Smooth muscle cell (in vitro differentiated cells): ENCODE measurements around the gene PDSS1. TPM values are rescaled to one million over a fixed set of nuclear protein-coding genes. Genes with fewer than 3 reads are reported as not detected.
A peak's percentile ranks its signal among the peaks of the same experiment; 100 is the strongest.

Experiments
- DNase-seq: peaks from one replicate; lab custom pipeline; 2025; ENCODE audit not compliant: unreplicated experiment; lab: John Stamatoyannopoulos, UW
- H2AFZ ChIP-seq: fragments of 200-600 bp; sonication (generic); 2 replicates; pipeline ENCODE4 v1.6.0; 2016; ENCODE audit warnings: antibody characterized with exemption, low read depth, mild to moderate bottlenecking
- H3F3A ChIP-seq: fragments of 200-600 bp; sonication (generic); 2 replicates; pipeline ENCODE4 v1.6.0; 2017; ENCODE audit warnings: antibody characterized with exemption, low read depth
- H3K27ac ChIP-seq: fragments of 200-600 bp; sonication (generic); 2 replicates; pipeline ENCODE4 v1.5.1; 2016; ENCODE audit warnings: low read depth, mild to moderate bottlenecking
- H3K27me3 ChIP-seq: fragments of 200-600 bp; sonication (generic); 2 replicates; pipeline ENCODE4 v1.6.1; 2016; ENCODE audit warnings: low read depth, mild to moderate bottlenecking
- H3K36me3 ChIP-seq: fragments of 200-600 bp; sonication (generic); 2 replicates; pipeline ENCODE4 v1.5.1; 2016; ENCODE audit warnings: low read depth
- H3K4me1 ChIP-seq: fragments of 200-600 bp; sonication (generic); 2 replicates; pipeline ENCODE4 v1.5.1; 2016; ENCODE audit warnings: low read depth
- H3K4me2 ChIP-seq: fragments of 200-600 bp; sonication (generic); 2 replicates; pipeline ENCODE4 v1.6.0; 2016; ENCODE audit warnings: mild to moderate bottlenecking
- H3K4me3 ChIP-seq: fragments of 200-600 bp; sonication (generic); 2 replicates; pipeline ENCODE4 v1.5.1; 2016; ENCODE audit warnings: mild to moderate bottlenecking
- H3K79me2 ChIP-seq: fragments of 200-600 bp; sonication (generic); 2 replicates; pipeline ENCODE4 v1.6.0; 2016; ENCODE audit warnings: low read depth, mild to moderate bottlenecking
- H3K9ac ChIP-seq: fragments of 200-600 bp; sonication (generic); 2 replicates; pipeline ENCODE4 v1.6.0; 2016; ENCODE audit warnings: low read depth
- H3K9me3 ChIP-seq: fragments of 200-600 bp; sonication (generic); replicated peaks from 2 replicates; pipeline ENCODE4 v1.5.1; 2016; ENCODE audit warnings: low read depth
- H4K20me1 ChIP-seq: fragments of 200-600 bp; sonication (generic); 2 replicates; pipeline ENCODE4 v1.6.0; 2016; ENCODE audit warnings: low read depth
- WGBS: methylation state at CpG from one replicate; pipeline ENCODE4 v1.1.7; 2016; ENCODE audit warnings: low lambda C conversion rate; 5-methylcytosine and 5-hydroxymethylcytosine counted together
- polyA plus RNA-seq: library from polyadenylated mRNA; unstranded; fragments of >200 nt; fragmentation: Nextera tagmentation; extraction: Ambion mirVana; gene quantifications from 2 replicates; pipeline ENCODE4 v1.2.1, GENCODE V29; 2016
- total RNA-seq: library from RNA; depleted of rRNA; stranded (reverse); fragments of >200 nt; gene quantifications from 2 replicates; pipeline ENCODE4 v1.2.3, GENCODE V29; 2014
- TF ChIP-seq, protein P1 (sequence below): fragments of 200-600 bp; sonication (generic); IDR thresholded peaks from 2 replicates; pipeline ENCODE4 v1.5.1; 2017; ENCODE audit warnings: borderline replicate concordance, mild to moderate bottlenecking, antibody characterized with exemption; ENCODE audit not compliant: insufficient read depth, poor library complexity, severe bottlenecking

The PDSS1 gene
- total and polyA plus RNA-seq, 2 experiments from 2014 or later: 5.1 to 14.0 TPM

DNA sequence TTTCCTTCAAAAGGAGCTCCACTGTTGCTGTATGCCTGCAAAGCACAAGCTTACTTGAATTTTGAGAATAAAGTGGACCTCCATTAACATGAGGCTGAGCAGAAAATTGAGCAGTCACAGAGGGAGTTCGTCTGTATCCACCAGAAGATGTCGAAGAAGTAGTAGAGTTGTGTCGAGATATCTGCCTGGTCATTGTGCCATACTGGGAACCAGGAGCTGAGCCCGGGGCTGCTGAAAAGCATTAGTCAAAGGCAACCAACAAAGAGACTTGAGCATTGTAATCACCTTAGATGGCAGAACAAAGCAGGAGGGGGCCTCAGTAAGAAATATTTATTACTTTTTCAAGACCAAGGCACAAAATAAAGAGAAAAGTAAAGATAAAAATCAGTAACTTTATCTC, 61.5 kb downstream of the PDSS1 start:
- TF ChIP-seq, protein P1, sequence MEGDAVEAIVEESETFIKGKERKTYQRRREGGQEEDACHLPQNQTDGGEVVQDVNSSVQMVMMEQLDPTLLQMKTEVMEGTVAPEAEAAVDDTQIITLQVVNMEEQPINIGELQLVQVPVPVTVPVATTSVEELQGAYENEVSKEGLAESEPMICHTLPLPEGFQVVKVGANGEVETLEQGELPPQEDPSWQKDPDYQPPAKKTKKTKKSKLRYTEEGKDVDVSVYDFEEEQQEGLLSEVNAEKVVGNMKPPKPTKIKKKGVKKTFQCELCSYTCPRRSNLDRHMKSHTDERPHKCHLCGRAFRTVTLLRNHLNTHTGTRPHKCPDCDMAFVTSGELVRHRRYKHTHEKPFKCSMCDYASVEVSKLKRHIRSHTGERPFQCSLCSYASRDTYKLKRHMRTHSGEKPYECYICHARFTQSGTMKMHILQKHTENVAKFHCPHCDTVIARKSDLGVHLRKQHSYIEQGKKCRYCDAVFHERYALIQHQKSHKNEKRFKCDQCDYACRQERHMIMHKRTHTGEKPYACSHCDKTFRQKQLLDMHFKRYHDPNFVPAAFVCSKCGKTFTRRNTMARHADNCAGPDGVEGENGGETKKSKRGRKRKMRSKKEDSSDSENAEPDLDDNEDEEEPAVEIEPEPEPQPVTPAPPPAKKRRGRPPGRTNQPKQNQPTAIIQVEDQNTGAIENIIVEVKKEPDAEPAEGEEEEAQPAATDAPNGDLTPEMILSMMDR: no peak
- H3K27me3 ChIP-seq: no peaks in the 10 kb centered on the region
- WGBS: 75% methylated on average over 4 of the region's 4 CpGs
- no peak overlapping the region for H3K4me3 ChIP-seq
- H3K9me3 ChIP-seq: no peaks in the 10 kb centered on the region
- peaks cover 6% of the 10 kb centered on the region for H3K36me3 ChIP-seq
- no peaks in the 10 kb centered on the region for H3F3A ChIP-seq
- DNase-seq: no peak
- no peak overlapping the region for H3K27ac ChIP-seq
- H4K20me1 ChIP-seq: peaks cover 3% of the 10 kb centered on the region
- peaks cover 16% of the 10 kb centered on the region for H3K4me1 ChIP-seq
- H3K4me2 ChIP-seq: no peak overlapping the region
- no peak overlapping the region for H2AFZ ChIP-seq
- no peak overlapping the region for H3K9ac ChIP-seq
- H3K79me2 ChIP-seq: peaks cover 4% of the 10 kb centered on the region

DNA sequence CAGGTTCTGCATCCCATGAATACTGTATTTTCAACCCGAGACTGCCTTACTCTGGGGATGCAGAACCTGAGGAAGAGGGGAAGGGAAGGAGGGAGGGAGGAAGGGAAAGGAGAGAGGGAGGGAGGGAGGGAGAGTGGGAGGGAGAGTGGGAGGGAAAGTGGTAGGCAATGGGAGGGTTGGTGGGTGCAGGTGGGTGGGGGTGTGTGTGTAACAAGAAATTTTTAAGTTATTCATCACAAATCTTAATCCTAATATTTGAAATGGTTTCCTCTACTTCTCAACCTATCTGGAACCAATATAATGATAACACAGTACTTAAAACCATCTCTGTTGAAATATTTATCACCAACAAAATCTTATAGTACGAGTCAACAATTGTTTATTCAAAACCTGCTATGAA, 68.0 kb downstream of the PDSS1 start:
- Histone ChIP-seq H3K27me3 (no peaks in the 10 kb centered on the region), H4K20me1 (peaks cover 10% of the 10 kb centered on the region), H3K4me2 (no peak overlapping the region), H3K27ac (no peak overlapping the region), H3K4me1 (no peaks in the 10 kb centered on the region), H3F3A (no peaks in the 10 kb centered on the region), H3K79me2 (peaks cover 31% of the 10 kb centered on the region), H3K9ac (no peak overlapping the region), H3K9me3 (no peaks in the 10 kb centered on the region), H3K36me3 (peaks cover 10% of the 10 kb centered on the region), H3K4me3 (no peak overlapping the region), H2AFZ (no peak overlapping the region)
- TF ChIP-seq, protein P1: no peak
- WGBS: 92% methylated on average over 2 of the region's 2 CpGs
- no peak for DNase-seq

DNA sequence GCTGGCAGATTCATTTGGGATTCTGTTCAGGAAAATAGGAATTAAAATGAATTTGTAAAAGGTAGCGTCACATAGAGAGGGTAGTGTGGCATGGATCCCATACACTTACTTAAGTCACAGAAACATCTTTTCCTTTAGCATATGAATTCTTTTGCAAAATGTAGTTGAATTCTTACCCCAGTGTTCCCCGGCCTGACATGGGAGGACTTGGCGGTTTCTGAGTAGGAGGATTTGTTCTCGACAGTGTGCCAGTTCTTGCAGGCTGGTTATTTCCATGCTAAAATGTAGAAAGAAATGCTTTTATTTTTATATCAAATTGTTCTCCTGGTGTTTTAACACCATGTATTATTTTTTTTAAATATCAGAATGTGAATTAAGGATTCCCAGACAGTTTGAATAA, 72.6 kb downstream of the PDSS1 start:
- TF ChIP-seq, protein P1: no peak
- Histone ChIP-seq H3K79me2 (peaks cover 63% of the 10 kb centered on the region), H2AFZ (no peak overlapping the region), H3K27ac (no peak overlapping the region), H3K9ac (no peak overlapping the region), H3F3A (no peaks in the 10 kb centered on the region), H3K4me2 (no peak overlapping the region), H3K36me3 (peaks cover 4% of the 10 kb centered on the region), H3K4me1 (no peaks in the 10 kb centered on the region), H3K9me3 (no peaks in the 10 kb centered on the region), H3K4me3 (no peak overlapping the region), H4K20me1 (peaks cover 48% of the 10 kb centered on the region), H3K27me3 (no peaks in the 10 kb centered on the region)
- DNase-seq: no peak
- WGBS: 95% methylated on average over 4 of the region's 4 CpGs

DNA sequence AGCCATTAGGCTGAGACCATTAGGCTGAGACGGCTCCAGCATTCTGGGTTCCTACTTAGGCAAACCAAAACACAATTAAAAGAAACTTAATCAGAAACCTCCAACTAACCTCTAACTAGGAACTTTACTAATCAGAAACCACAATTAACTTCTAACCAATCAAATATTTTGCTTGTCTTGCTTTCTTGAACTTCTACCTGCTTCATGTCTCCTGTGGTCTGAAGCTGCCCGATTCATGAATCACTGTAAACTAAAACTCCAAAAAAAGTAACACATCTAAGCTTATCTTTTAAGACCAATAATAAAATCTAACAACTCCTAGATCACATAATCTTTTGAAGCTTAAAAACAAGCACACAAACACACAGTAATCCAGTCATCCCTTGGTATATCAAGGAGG, 76.1 kb downstream of the PDSS1 start:
- Histone ChIP-seq H3K79me2 (peaks cover 89% of the 10 kb centered on the region), H3K9ac (no peak overlapping the region), H3K4me1 (no peaks in the 10 kb centered on the region), H3K36me3 (peaks cover 3% of the 10 kb centered on the region), H3K4me3 (no peak overlapping the region), H3K4me2 (peak overlapping the region; percentile 20), H3F3A (no peaks in the 10 kb centered on the region), H3K27me3 (no peaks in the 10 kb centered on the region), H3K9me3 (no peaks in the 10 kb centered on the region), H2AFZ (no peak overlapping the region), H4K20me1 (peaks cover 75% of the 10 kb centered on the region), H3K27ac (peak overlapping the region; percentile 62)
- DNase-seq: no peak
- TF ChIP-seq, protein P1: no peak
- 63% methylated on average over 2 of the region's 2 CpGs for WGBS
